H1 (cell line): Measurements from ENCODE around the gene DBET.
"Not testable (repeated sequence)": the region's sequence is repeated elsewhere in the genome, so short reads cannot be mapped to it uniquely, and the experiment has no call there.

Experiments used
- CHD1 ChIP-seq: IDR thresholded peaks from 2 replicates; pipeline ENCODE4 v1.6.1; 2012; ENCODE audit warnings: low read depth, low read length, improper control_type of control experiment
- CTCF ChIP-seq, 3 experiments: IDR thresholded peaks; 1 replicate in 2 of 3; 2 replicates in 1 of 3; pipeline versions ENCODE4 v1.5.1 to v1.6.1; 2011; ENCODE audit warnings: low read length in 3 of 3, mild to moderate bottlenecking in 3 of 3, inconsistent platforms in 2 of 3, low read depth in 1 of 3, moderate library complexity in 1 of 3; ENCODE audit not compliant: insufficient read depth in 1 of 3; ENCODE audit errors: control extremely low read depth in 1 of 3
- EZH2 ChIP-seq: fragments of 200-600 bp; sonication (generic); IDR thresholded peaks from 2 replicates; pipeline ENCODE4 v1.7.1; 2012; ENCODE audit warnings: low read depth, mild to moderate bottlenecking, moderate library complexity, low read length, inconsistent platforms; ENCODE audit not compliant: severe bottlenecking
- MAFK ChIP-seq: IDR thresholded peaks from 2 replicates; pipeline ENCODE4 v1.6.1; 2012; ENCODE audit warnings: low read depth, mild to moderate bottlenecking, improper control_type of control experiment, low read length
- POLR2AphosphoS5 ChIP-seq: IDR thresholded peaks from 2 replicates; pipeline ENCODE4 v1.6.1; 2011; ENCODE audit warnings: low read depth, low read length
- SRF ChIP-seq: IDR thresholded peaks from 2 replicates; pipeline ENCODE4 v1.6.1; 2011; ENCODE audit warnings: mild to moderate bottlenecking, low read depth, low read length, moderate library complexity
- TAF1 ChIP-seq: IDR thresholded peaks from 2 replicates; pipeline ENCODE4 v1.6.1; 2011; ENCODE audit warnings: mild to moderate bottlenecking, low read depth, low read length
- ZNF274 ChIP-seq: IDR thresholded peaks from 2 replicates; pipeline ENCODE4 v1.7.0; 2012; ENCODE audit warnings: low read length, borderline replicate concordance; ENCODE audit errors: extremely low read depth

- TF ChIP-seq SRF; POLR2AphosphoS5; CTCF (IDR thresholded peaks at IDR 0.05; ENCODE audit: control extremely low read depth in 1 of 3, insufficient read depth in 1 of 3, low read depth in 1 of 3, low read length in 3 of 3); ZNF274; TAF1; CHD1; MAFK: not testable (repeated sequence)
- TF ChIP-seq EZH2 = peak; percentile 29
Observed at GRCh38 chr4:190022614-190023281, 41.6 kb upstream of the DBET start.
